ENCODE results near the gene POC1A. TPM values are rescaled to one million over a fixed set of nuclear protein-coding genes. Genes with fewer than 3 reads are reported as not detected.
A peak's percentile ranks its signal among the peaks of the same experiment; 100 is the strongest.

POC1A gene
- total and polyA plus RNA-seq, 8 donors, result 0.37 to 1.1 (median 0.71) TPM

- Histone ChIP-seq H3K27me3 (no peaks in the 10 kb centered on the region), H3K36me3 (no peaks in the 10 kb centered on the region), H3K4me3 (no peak overlapping the region), H3K27ac (no peak overlapping the region), H3K4me1 (peaks cover 0 to 7% (median 0%) of the 10 kb centered on the region in 3 donors), H3K9me3 (no peaks in the 10 kb centered on the region)
- TF ChIP-seq CTCF (IDR thresholded peaks at IDR 0.05), result no peak
- WGBS, 2 donors, result 73 to 79% methylated on average over 9 of the region's 9 CpGs
- intact Hi-C loops (cut with DNase I), result no loop called here
- ATAC-seq (peak; percentile 20 to 55 (median 49)), DNase-seq (peak in 2 of 6 donors; percentile 36 to 59), FAIRE-seq (no peak)
Observed at GRCh38 chr3:52190294-52191074, 36.3 kb upstream of the POC1A start.

- Histone ChIP-seq H3K4me1 (peaks cover 0 to 7% (median 0%) of the 10 kb centered on the region in 3 donors), H3K36me3 (no peaks in the 10 kb centered on the region), H3K9me3 (no peaks in the 10 kb centered on the region), H3K27me3 (no peaks in the 10 kb centered on the region), H3K27ac (no peak overlapping the region), H3K4me3 (no peak overlapping the region)
- FAIRE-seq (no peak), ATAC-seq (no peak), DNase-seq (no peak)
- no peak for TF ChIP-seq CTCF (IDR thresholded peaks at IDR 0.05)
- WGBS, 2 donors, result 80 to 100% methylated on average over 1 of the region's 1 CpG
- intact Hi-C loops (cut with DNase I), result no loop called here
Observed at GRCh38 chr3:52188556-52188955, 34.3 kb upstream of the POC1A start.

GRCh38 chr3:52186729-52187128, 32.5 kb upstream of the POC1A start:
- ATAC-seq, result no peak
- H3K4me3 ChIP-seq, result no peak overlapping the region
- H3K27ac ChIP-seq, result no peak overlapping the region
- no peaks in the 10 kb centered on the region for H3K9me3 ChIP-seq
- no peaks in the 10 kb centered on the region for H3K27me3 ChIP-seq
- H3K36me3 ChIP-seq, result no peaks in the 10 kb centered on the region
- no peak for FAIRE-seq
- intact Hi-C loops (cut with DNase I), result no loop called here
- TF ChIP-seq CTCF (IDR thresholded peaks at IDR 0.05), result no peak
- peaks cover 0 to 7% (median 0%) of the 10 kb centered on the region in 3 donors for H3K4me1 ChIP-seq
- DNase-seq, result no peak
- 90 to 91% methylated on average over 9 of the region's 9 CpGs for WGBS, 2 donors

- no peaks in the 10 kb centered on the region for H3K9me3 ChIP-seq
- no peak overlapping the region for H3K27ac ChIP-seq
- no peak for FAIRE-seq
- no peak for ATAC-seq
- DNase-seq, result no peak
- no peak overlapping the region for H3K4me3 ChIP-seq
- no peaks in the 10 kb centered on the region for H3K36me3 ChIP-seq
- H3K27me3 ChIP-seq, result no peaks in the 10 kb centered on the region
- intact Hi-C loops (cut with DNase I), result no loop called here
- peaks cover 0 to 7% (median 0%) of the 10 kb centered on the region in 3 donors for H3K4me1 ChIP-seq
- no peak for TF ChIP-seq CTCF (IDR thresholded peaks at IDR 0.05)
- whole genome bisulfite sequencing, 2 donors, result 78 to 86% methylated on average over 3 of the region's 3 CpGs
Observed at GRCh38 chr3:52185837-52186236, 31.6 kb upstream of the POC1A start.

GRCh38 chr3:52185311-52185710, 31.1 kb upstream of the POC1A start:
- WGBS, 2 donors, result 87 to 90% methylated on average over 6 of the region's 6 CpGs
- Histone ChIP-seq H3K36me3 (no peaks in the 10 kb centered on the region), H3K4me1 (peaks cover 0 to 3% (median 0%) of the 10 kb centered on the region in 3 donors), H3K27me3 (no peaks in the 10 kb centered on the region), H3K9me3 (no peaks in the 10 kb centered on the region), H3K27ac (no peak overlapping the region), H3K4me3 (no peak overlapping the region)
- intact Hi-C loops (cut with DNase I), result no loop called here
- FAIRE-seq (no peak), DNase-seq (no peak), ATAC-seq (no peak)
- TF ChIP-seq CTCF (IDR thresholded peaks at IDR 0.05), result no peak

Measured in pancreas (tissue), 10 donors.